ENCODE measurements around the gene GPR55. TPM values are rescaled to one million over a fixed set of nuclear protein-coding genes. Genes with fewer than 3 reads are reported as not detected.

The GPR55 gene
- total and polyA plus RNA-seq, 2 of the 8 experiments (the other 6 are each of a cell fraction or from before 2014, with no cell fraction given): not detected

- Histone ChIP-seq H2BK120ac (replicated peaks; ENCODE audit: low read depth, low read length) (no peak overlapping the region), H4K5ac (ENCODE audit: insufficient read length, low read depth, low read length) (peak overlapping the region; percentile 7), H3K27me3 (replicated peaks in 1 of 4; ENCODE audit: control insufficient read depth in 3 of 4, extremely low read depth in 1 of 4, insufficient read depth in 3 of 4, low read length in 3 of 4) (no peaks in the 10 kb centered on the region), H2BK15ac (ENCODE audit: low read length) (no peak overlapping the region), H4K20me1 (replicated peaks in 1 of 2; ENCODE audit: control insufficient read depth in 1 of 2, insufficient read depth in 2 of 2, low read length in 2 of 2) (no peaks in the 10 kb centered on the region), H3K23me2 (ENCODE audit: low read depth, low read length) (no peaks in the 10 kb centered on the region; the same call in 1 of the 2 replicates), H3K23ac (ENCODE audit: insufficient read length) (no peak overlapping the region), H3K4me2 (ENCODE audit: insufficient read depth in 1 of 2, low read depth in 2 of 2, low read length in 2 of 2) (no peak overlapping the region), H3K9ac (replicated peaks in 1 of 4; ENCODE audit: extremely low read depth in 1 of 4, low read depth in 3 of 4, low read length in 3 of 4) (no peak overlapping the region; a peak in 2 of 7 replicates), H4K91ac (replicated peaks; ENCODE audit: insufficient read length, low read length) (no peak overlapping the region), H3K9me3 (ENCODE audit: insufficient read depth in 2 of 2, low read depth in 1 of 2, low read length in 1 of 2) (no peaks in the 10 kb centered on the region), H3K14ac (ENCODE audit: insufficient read length) (no peak overlapping the region), H2BK12ac (ENCODE audit: low read depth, low read length) (0 out of 2 replicates have a peak overlapping the region, but pooled peaks have one; percentile 68), H4K8ac (ENCODE audit: extremely low read depth, insufficient read depth, low read length) (no peak overlapping the region; the same call in 1 of the 2 replicates), H2AK5ac (ENCODE audit: low read depth, low read length) (no peak overlapping the region), H2AFZ (ENCODE audit: low read length) (no peak overlapping the region), H3K36me3 (ENCODE audit: control insufficient read depth in 2 of 4, insufficient read depth in 4 of 4, low read length in 3 of 4) (no peaks in the 10 kb centered on the region), H2BK5ac (ENCODE audit: low read depth, low read length) (peak overlapping the region; percentile 60; the same call in 1 of the 2 replicates), H3K4me1 (replicated peaks in 1 of 4; ENCODE audit: control insufficient read depth in 3 of 4, insufficient read depth in 4 of 4, low read length in 3 of 4) (peaks cover 5 to 9% (median 7%) of the 10 kb centered on the region in 4 experiments), H3K79me2 (ENCODE audit: control insufficient read depth in 1 of 2, insufficient read depth in 2 of 2, low read length in 2 of 2) (no peaks in the 10 kb centered on the region), H2BK20ac (ENCODE audit: low read length) (no peak overlapping the region), H3K4me3 (ENCODE audit: extremely low read depth in 1 of 4, insufficient read depth in 2 of 4, low read depth in 3 of 4, low read length in 4 of 4) (no peak overlapping the region), H3K27ac (ENCODE audit: low read depth, low read length) (no peak overlapping the region), H3K18ac (ENCODE audit: extremely low read depth, low read length) (peak overlapping the region; percentile 87; the same call in 1 of the 2 replicates), H3K56ac (replicated peaks; ENCODE audit: insufficient read length, low read depth, low read length) (no peak overlapping the region), H3K79me1 (ENCODE audit: low read depth, low read length) (no peaks in the 10 kb centered on the region), H3K4ac (replicated peaks; ENCODE audit: insufficient read length, low read depth, low read length) (no peak overlapping the region)
- FAIRE-seq (no peak), DNase-seq (ENCODE audit: low read depth in 1 of 2, low spot score in 2 of 2) (no peak)
- 85% methylated on average over 5 of the region's 5 CpGs; no CpG with 5 or more reads in 1 of the 2 experiments for WGBS, 2 experiments (ENCODE audit: extremely low coverage in 1 of 2, insufficient coverage in 1 of 2, insufficient read length in 1 of 2, insufficient replicate concordance in 2 of 2, low coverage in 1 of 2, low lambda C conversion rate in 2 of 2, missing lambda C conversion rate in 1 of 2)
- TF ChIP-seq SAP30 (IDR thresholded peaks at IDR 0.05; ENCODE audit: insufficient read depth, insufficient replicate concordance, low read length) (no peak), CTBP2 (IDR thresholded peaks at IDR 0.05; ENCODE audit: borderline replicate concordance, insufficient read depth, insufficient read length, low read length) (no peak), CEBPB (IDR thresholded peaks at IDR 0.05; ENCODE audit: low read depth, low read length) (no peak), YY1 (IDR thresholded peaks at IDR 0.05; ENCODE audit: low read depth, low read length) (no peak), MAX (IDR thresholded peaks at IDR 0.05) (no peak)
- ChIA-PET CTCF (ENCODE audit: partially characterized antibody) (interaction anchor here (0.8 to 2.3 kb wide), 11 partner anchors 10 to 101 kb away, joined by 3 to 8 read pairs (median 4); partner anchors contain the start of gene GPR55), POLR2A (ENCODE audit: partially characterized antibody) (interaction anchor here (0.9 to 2.1 kb wide), 8 partner anchors 10 to 153 kb away, joined by 3 to 10 read pairs (median 4); partner anchors contain the start of gene ITM2C)
These were observed 38.8 kb downstream of the GPR55 start for GRCh38 chr2:230886206-230886605.

Measured in H1 (cell line).